ENCODE measurements around the gene ABHD16B. TPM values are rescaled to one million over a fixed set of nuclear protein-coding genes. Genes with fewer than 3 reads are reported as not detected.

Gene ABHD16B
- total RNA-seq, 4 donors from 2014 or later = not detected

- no peaks in the 10 kb centered on the region for H3K9me3 ChIP-seq
- no peaks in the 10 kb centered on the region for H3K27me3 ChIP-seq
- H3K36me3 ChIP-seq = no peaks in the 10 kb centered on the region
- TF ChIP-seq CTCF (IDR thresholded peaks at IDR 0.05) (no peak), POLR2A (IDR thresholded peaks at IDR 0.05) (no peak)
- no peak overlapping the region for H3K27ac ChIP-seq
- H3K4me3 ChIP-seq (replicated peaks in 1 of 3) = no peak overlapping the region
- no peak for DNase-seq
- WGBS, 2 donors = 38 to 82% methylated on average over 3 to 12 of the region's 16 CpGs
- H3K4me1 ChIP-seq = peaks cover 13 to 36% of the 10 kb centered on the region in 2 donors
- intact Hi-C loops (cut with DNase I) = no loop called here
These were observed 17.5 kb upstream of the ABHD16B start for GRCh38 chr20:63843778-63844177.

GRCh38 chr20:63844511-63844991 is 16.7 kb upstream of the ABHD16B start:
- H3K4me1 ChIP-seq = peaks cover 13 to 36% of the 10 kb centered on the region in 2 donors
- no peaks in the 10 kb centered on the region for H3K27me3 ChIP-seq
- H3K36me3 ChIP-seq = no peaks in the 10 kb centered on the region
- DNase-seq = no peak
- TF ChIP-seq CTCF (IDR thresholded peaks at IDR 0.05) = no peak
- intact Hi-C loops (cut with DNase I) = no loop called here
- WGBS, 2 donors = 60 to 70% methylated on average over 1 to 6 of the region's 9 CpGs
- H3K27ac ChIP-seq = no peak overlapping the region
- H3K4me3 ChIP-seq (replicated peaks in 1 of 3) = no peak overlapping the region
- H3K9me3 ChIP-seq = no peaks in the 10 kb centered on the region

GRCh38 chr20:63846128-63846771 is 15.0 kb upstream of the ABHD16B start:
- no peaks in the 10 kb centered on the region for H3K27me3 ChIP-seq
- DNase-seq = peak; percentile 34 to 40
- H3K4me3 ChIP-seq (replicated peaks in 1 of 3) = no peak overlapping the region
- H3K9me3 ChIP-seq = no peaks in the 10 kb centered on the region
- intact Hi-C loops (cut with DNase I) = no loop called here
- no peaks in the 10 kb centered on the region for H3K36me3 ChIP-seq
- peak overlapping the region in 2 of 3 donors; percentile 14 to 65 for H3K27ac ChIP-seq
- TF ChIP-seq CTCF (IDR thresholded peaks at IDR 0.05) (no peak), POLR2A (IDR thresholded peaks at IDR 0.05) (no peak)
- H3K4me1 ChIP-seq = peaks cover 7 to 30% of the 10 kb centered on the region in 2 donors
- WGBS, 2 donors = 5% methylated on average over 8 to 20 of the region's 24 CpGs

GRCh38 chr20:63846888-63847236 is 14.4 kb upstream of the ABHD16B start:
- no peaks in the 10 kb centered on the region for H3K27me3 ChIP-seq

More at GRCh38 chr20:63846888-63847236, 14.4 kb upstream of the ABHD16B start:
- 68 to 80% methylated on average over 2 to 3 of the region's 3 CpGs for WGBS, 2 donors
- H3K4me1 ChIP-seq = peaks cover 7 to 30% of the 10 kb centered on the region in 2 donors
- peak overlapping the region; percentile 36 to 65 (median 38) for H3K27ac ChIP-seq
- no peak overlapping the region for H3K4me3 ChIP-seq (replicated peaks in 1 of 3)
- intact Hi-C loops (cut with DNase I) = no loop called here
- no peak for DNase-seq
- no peaks in the 10 kb centered on the region for H3K36me3 ChIP-seq
- no peak for TF ChIP-seq CTCF (IDR thresholded peaks at IDR 0.05)
- TF ChIP-seq POLR2A (IDR thresholded peaks at IDR 0.05) = no peak
- H3K9me3 ChIP-seq = no peaks in the 10 kb centered on the region
